ENCODE results near the gene MDM1. TPM values are rescaled to one million over a fixed set of nuclear protein-coding genes. Genes with fewer than 3 reads are reported as not detected.

Gene MDM1
- total and polyA plus RNA-seq, 2 of the 13 experiments (the other 11 are each of a cell fraction or from before 2014, with no cell fraction given), result 4.6 to 15.2 TPM

- TF ChIP-seq ZBTB26 (CRISPR knock-in tag; IDR thresholded peaks at IDR 0.05; ENCODE audit: borderline replicate concordance) (no peak), ARID4A (CRISPR knock-in tag; IDR thresholded peaks at IDR 0.05; ENCODE audit: borderline replicate concordance) (peak; percentile 62; the same call in 1 of the 2 replicates), NFATC3 (CRISPR knock-in tag; IDR thresholded peaks at IDR 0.05) (no peak), ZSCAN30 (CRISPR knock-in tag; IDR thresholded peaks at IDR 0.05) (no peak), BRF2 (CRISPR knock-in tag; IDR thresholded peaks at IDR 0.05) (0 out of 2 replicates have a peak, but pooled peaks have one; percentile 47), BCLAF1 (IDR thresholded peaks at IDR 0.05) (no peak), CREBL2 (CRISPR knock-in tag; IDR thresholded peaks at IDR 0.05; ENCODE audit: borderline replicate concordance) (no peak), ZBTB43 (CRISPR knock-in tag; conservative IDR thresholded peaks at IDR 0.05) (no peak), ZNF577 (CRISPR knock-in tag; IDR thresholded peaks at IDR 0.05; ENCODE audit: borderline replicate concordance, low read depth) (no peak), RAD21 (CRISPR knock-in tag; IDR thresholded peaks at IDR 0.05) (no peak; the same call in 1 of the 2 replicates), KAT8 (CRISPR knock-in tag; IDR thresholded peaks at IDR 0.05) (peak; percentile 60), CCDC6 (CRISPR knock-in tag; IDR thresholded peaks at IDR 0.05) (no peak), TCF7L2 (IDR thresholded peaks at IDR 0.05; ENCODE audit: low read depth, low read length) (no peak), ZBTB21 (CRISPR knock-in tag; IDR thresholded peaks at IDR 0.05) (no peak)
Measured at GRCh38 chr12:68364893-68365725, 32.9 kb upstream of the MDM1 start (continued).
